ENCODE data around the gene ZNF473. TPM values are rescaled to one million over a fixed set of nuclear protein-coding genes. Genes with fewer than 3 reads are reported as not detected.

Gene ZNF473
- total RNA-seq, 1 experiment from 2014 or later, result 19.0 TPM

DNA sequence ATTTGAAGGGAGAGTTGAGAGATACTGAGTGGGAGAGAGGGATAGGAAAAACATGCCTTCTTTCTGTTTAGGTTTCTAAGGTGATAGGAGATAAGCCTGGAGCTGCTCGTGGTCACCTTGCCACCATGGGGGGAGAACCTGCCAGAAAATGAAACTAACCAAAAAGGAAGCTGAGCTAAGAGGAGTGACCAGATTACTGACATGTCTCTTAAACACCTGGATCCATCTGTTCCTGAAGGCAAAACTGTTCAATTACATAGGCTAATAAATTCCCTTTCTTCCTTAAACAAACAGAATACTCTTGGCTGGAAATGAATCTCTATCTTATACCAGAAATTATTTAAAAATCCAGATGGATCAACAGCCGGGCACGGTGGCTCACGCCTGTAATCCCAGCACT, 27.3 kb downstream of the ZNF473 start:
- no peak overlapping the region for H3K4me3 Mint-ChIP-seq
- Histone ChIP-seq H2BK15ac (ENCODE audit: low read depth, low read length) (no peak overlapping the region), H3K4ac (ENCODE audit: low read depth, low read length) (no peak overlapping the region), H4K20me1 (ENCODE audit: control insufficient read depth, insufficient read depth, insufficient read length) (no peaks in the 10 kb centered on the region), H3K27ac (ENCODE audit: insufficient read length, low read depth, low read length) (no peak overlapping the region), H3K9ac (ENCODE audit: extremely low read depth, insufficient read length, low read length) (no peak overlapping the region), H2BK5ac (ENCODE audit: insufficient read length, low read length) (no peak overlapping the region), H3K18ac (ENCODE audit: insufficient read length, low read depth, low read length) (no peak overlapping the region), H3K4me1 (ENCODE audit: insufficient read depth, low read length) (no peaks in the 10 kb centered on the region), H3K79me1 (ENCODE audit: insufficient read depth, low read depth, low read length, poor library complexity, severe bottlenecking) (no peaks in the 10 kb centered on the region), H3K56ac (ENCODE audit: insufficient read length, low read depth, low read length) (no peak overlapping the region), H3K14ac (ENCODE audit: insufficient read depth, low read length) (no peak overlapping the region), H3T11ph (ENCODE audit: low read length) (no peak overlapping the region), H2BK12ac (ENCODE audit: insufficient read length, low read depth, low read length) (no peak overlapping the region), H2BK20ac (ENCODE audit: low read depth, low read length, poor library complexity, severe bottlenecking) (no peak overlapping the region), H3K23ac (ENCODE audit: insufficient read length, low read depth, low read length) (no peak overlapping the region), H2AFZ (ENCODE audit: low read length) (no peak overlapping the region), H2BK120ac (ENCODE audit: low read depth, low read length, poor library complexity, severe bottlenecking) (no peak overlapping the region), H3K79me2 (ENCODE audit: insufficient read depth, low read length) (no peaks in the 10 kb centered on the region), H3K9me3 (ENCODE audit: control insufficient read depth, low read depth, low read length) (peaks cover 15% of the 10 kb centered on the region), H4K5ac (ENCODE audit: insufficient read length, low read depth, low read length) (no peak overlapping the region), H2AK5ac (ENCODE audit: insufficient read length, low read length) (no peak overlapping the region), H3K27me3 (ENCODE audit: insufficient read depth, low read length) (no peaks in the 10 kb centered on the region), H4K8ac (replicated peaks; ENCODE audit: insufficient read length, low read depth, low read length) (no peak overlapping the region), H3K4me2 (ENCODE audit: insufficient read depth, insufficient read length, low read length) (no peak overlapping the region), H3K23me2 (ENCODE audit: insufficient read length, low read depth, low read length, poor library complexity, severe bottlenecking) (no peaks in the 10 kb centered on the region), H4K91ac (ENCODE audit: insufficient read length, low read depth, low read length) (no peak overlapping the region)
- H3K9me3 Mint-ChIP-seq, result peaks cover 45 to 62% of the 10 kb centered on the region in 2 experiments
- H3K36me3 Mint-ChIP-seq (ENCODE audit: insufficient read depth in 1 of 3, low read depth in 3 of 3), result peaks cover 5 to 8% (median 7%) of the 10 kb centered on the region in 3 experiments
- TF ChIP-seq, protein P1, sequence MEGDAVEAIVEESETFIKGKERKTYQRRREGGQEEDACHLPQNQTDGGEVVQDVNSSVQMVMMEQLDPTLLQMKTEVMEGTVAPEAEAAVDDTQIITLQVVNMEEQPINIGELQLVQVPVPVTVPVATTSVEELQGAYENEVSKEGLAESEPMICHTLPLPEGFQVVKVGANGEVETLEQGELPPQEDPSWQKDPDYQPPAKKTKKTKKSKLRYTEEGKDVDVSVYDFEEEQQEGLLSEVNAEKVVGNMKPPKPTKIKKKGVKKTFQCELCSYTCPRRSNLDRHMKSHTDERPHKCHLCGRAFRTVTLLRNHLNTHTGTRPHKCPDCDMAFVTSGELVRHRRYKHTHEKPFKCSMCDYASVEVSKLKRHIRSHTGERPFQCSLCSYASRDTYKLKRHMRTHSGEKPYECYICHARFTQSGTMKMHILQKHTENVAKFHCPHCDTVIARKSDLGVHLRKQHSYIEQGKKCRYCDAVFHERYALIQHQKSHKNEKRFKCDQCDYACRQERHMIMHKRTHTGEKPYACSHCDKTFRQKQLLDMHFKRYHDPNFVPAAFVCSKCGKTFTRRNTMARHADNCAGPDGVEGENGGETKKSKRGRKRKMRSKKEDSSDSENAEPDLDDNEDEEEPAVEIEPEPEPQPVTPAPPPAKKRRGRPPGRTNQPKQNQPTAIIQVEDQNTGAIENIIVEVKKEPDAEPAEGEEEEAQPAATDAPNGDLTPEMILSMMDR (conservative IDR thresholded peaks at IDR 0.05), result no peak
- DNase-seq, result no peak
- peaks cover 3 to 6% of the 10 kb centered on the region in 2 experiments; a peak in 3 of 4 replicates for H3K4me1 Mint-ChIP-seq
- no peak overlapping the region for H3K27ac Mint-ChIP-seq
- H3K27me3 Mint-ChIP-seq (ENCODE audit: low read depth), result no peaks in the 10 kb centered on the region; the same call in 1 of the 2 replicates
- no CpG with 5 or more reads among the region's 4 CpGs for WGBS (ENCODE audit: extremely low coverage, insufficient read length, low lambda C conversion rate)
